GM12892 (cell line): ENCODE measurements around the gene ZNF888.
"Not testable (repeated sequence)": the region's sequence is repeated elsewhere in the genome, so short reads cannot be mapped to it uniquely, and the experiment has no call there.

Experiments used
- POLR2AphosphoS5 ChIP-seq: IDR thresholded peaks from 2 replicates; pipeline ENCODE4 v1.6.1; 2011; ENCODE audit warnings: low read depth, low read length, control low read depth
- TAF1 ChIP-seq: IDR thresholded peaks from 2 replicates; pipeline ENCODE4 v1.6.1; 2011; ENCODE audit warnings: low read depth, mild to moderate bottlenecking, control low read depth, low read length, borderline replicate concordance

GRCh38 chr19:52856540-52857377 lies 66.5 kb downstream of the ZNF888 start:
- TF ChIP-seq POLR2AphosphoS5, TAF1: not testable (repeated sequence)
